IMR-90 (cell line): ENCODE results near the gene SLC22A25. TPM values are rescaled to one million over a fixed set of nuclear protein-coding genes. Genes with fewer than 3 reads are reported as not detected.

Experiments used
- ATAC-seq: fragments of 200-7000 bp; cut with Tn5 transposase; 2 replicates; pipeline ENCODE4 v1.9.1; 2020; ENCODE audit warnings: low read depth, mild to moderate bottlenecking, moderate library complexity
- BruUV-seq: library from RNA; stranded (reverse); fragments of 400-500 nt; replicated peaks from 2 replicates; lab custom pipeline; 2021; lab: Mats Ljungman, UMichigan
- CTCF ChIA-PET: fragments of 300-600 bp; formaldehyde crosslinking; extraction: SDS; loops from one replicate; lab custom pipeline; 2021; ENCODE audit warnings: antibody characterized with exemption; lab: Yijun Ruan, JAX
- POLR2A ChIA-PET: fragments of 300-600 bp; sonication (Branson Sonifier 250); formaldehyde crosslinking; loops from one replicate; lab custom pipeline; 2022; ENCODE audit warnings: antibody characterized with exemption; ENCODE audit not compliant: unreplicated experiment; lab: Charles Lee
- DNase-seq: peaks from one replicate; pipeline ENCODE4 v3.0.0; 2013
- H2AFZ ChIP-seq: replicated peaks from 2 replicates; pipeline ENCODE3; 2013; ENCODE audit warnings: low read length, mild to moderate bottlenecking; ENCODE audit not compliant: poor library complexity
- H2AK5ac ChIP-seq: 2 replicates; pipeline ENCODE4 v1.6.1; 2013; ENCODE audit warnings: low read depth, low read length, inconsistent platforms
- H2AK9ac ChIP-seq: replicated peaks from 2 replicates; pipeline ENCODE3; 2013; ENCODE audit warnings: mild to moderate bottlenecking, low read depth, low read length, moderate library complexity; ENCODE audit not compliant: poor library complexity
- H2BK120ac ChIP-seq: 2 replicates; pipeline ENCODE4 v1.6.1; 2013; ENCODE audit warnings: low read depth, low read length, inconsistent platforms
- H2BK15ac ChIP-seq: 3 replicates; pipeline ENCODE4 v1.6.1; 2013; ENCODE audit warnings: low read depth, low read length, inconsistent platforms
- H2BK20ac ChIP-seq: 2 replicates; pipeline ENCODE4 v1.6.1; 2013; ENCODE audit warnings: low read depth, mild to moderate bottlenecking, inconsistent platforms, low read length, moderate library complexity
- H2BK5ac ChIP-seq: 2 replicates; pipeline ENCODE4 v1.6.1; 2013; ENCODE audit warnings: mild to moderate bottlenecking, low read depth, low read length, inconsistent platforms; ENCODE audit not compliant: poor library complexity, severe bottlenecking
- H3K14ac ChIP-seq: replicated peaks from 2 replicates; pipeline ENCODE4 v1.6.1; 2013; ENCODE audit warnings: low read depth, low read length, inconsistent platforms
- H3K18ac ChIP-seq: 2 replicates; pipeline ENCODE4 v1.6.1; 2013; ENCODE audit warnings: low read depth, low read length, control low read depth
- H3K23ac ChIP-seq: 2 replicates; pipeline ENCODE4 v1.6.1; 2013; ENCODE audit warnings: low read depth, low read length, inconsistent platforms
- H3K27ac ChIP-seq: 2 replicates; pipeline ENCODE4 v1.5.1; 2013; ENCODE audit warnings: mild to moderate bottlenecking, control low read depth, low read length; ENCODE audit not compliant: insufficient read depth
- H3K27me3 ChIP-seq: 2 replicates; pipeline ENCODE4 v1.6.1; 2013; ENCODE audit warnings: low read length; ENCODE audit not compliant: control insufficient read depth, insufficient read depth
- H3K36me3 ChIP-seq: 2 replicates; pipeline ENCODE4 v1.6.1; 2013; ENCODE audit warnings: low read length, mixed read lengths; ENCODE audit not compliant: control insufficient read depth, insufficient read depth
- H3K4ac ChIP-seq: 2 replicates; pipeline ENCODE4 v1.6.1; 2013; ENCODE audit warnings: low read depth, low read length, inconsistent platforms
- H3K4me1 ChIP-seq: 2 replicates; pipeline ENCODE4 v1.6.1; 2013; ENCODE audit warnings: low read length, mixed read lengths; ENCODE audit not compliant: control insufficient read depth, insufficient read depth
- H3K4me2 ChIP-seq: 2 replicates; pipeline ENCODE4 v1.6.1; 2013; ENCODE audit warnings: low read depth, mild to moderate bottlenecking, control low read depth, low read length, moderate library complexity
- H3K4me3 ChIP-seq: 2 replicates; pipeline ENCODE4 v1.5.1; 2013; ENCODE audit warnings: low read depth, mild to moderate bottlenecking, control low read depth, low read length, moderate library complexity; ENCODE audit not compliant: insufficient read depth
- H3K56ac ChIP-seq: 2 replicates; pipeline ENCODE4 v1.6.1; 2013; ENCODE audit warnings: low read length, inconsistent platforms; ENCODE audit not compliant: insufficient read depth; ENCODE audit errors: extremely low read depth
- H3K79me1 ChIP-seq, 2 experiments: 2 replicates each; pipeline ENCODE4 v1.6.1; 2013; ENCODE audit warnings: low read length in 2 of 2, inconsistent platforms in 1 of 2, low read depth in 1 of 2
- H3K9ac ChIP-seq: 2 replicates; pipeline ENCODE4 v1.6.1; 2013; ENCODE audit warnings: low read depth, low read length, control low read depth
- H3K9me1 ChIP-seq: 2 replicates; pipeline ENCODE4 v1.6.1; 2013; ENCODE audit warnings: low read length, inconsistent platforms; ENCODE audit not compliant: insufficient read depth
- H3K9me3 ChIP-seq: 2 replicates; pipeline ENCODE4 v1.6.1; 2013; ENCODE audit warnings: low read length; ENCODE audit not compliant: control insufficient read depth, insufficient read depth
- H4K20me1 ChIP-seq: 2 replicates; pipeline ENCODE4 v1.6.1; 2013; ENCODE audit warnings: low read length, inconsistent platforms; ENCODE audit not compliant: insufficient read depth
- H4K5ac ChIP-seq: 2 replicates; pipeline ENCODE4 v1.6.1; 2013; ENCODE audit warnings: mild to moderate bottlenecking, low read depth, low read length, control low read depth
- H4K8ac ChIP-seq, 2 experiments: 2 replicates each; pipeline ENCODE4 v1.6.1; 2013; ENCODE audit warnings: low read depth in 2 of 2, low read length in 2 of 2, control low read depth in 1 of 2, inconsistent platforms in 1 of 2
- H4K91ac ChIP-seq: 2 replicates; pipeline ENCODE4 v1.6.1; 2013; ENCODE audit warnings: low read depth, low read length, inconsistent platforms; ENCODE audit not compliant: insufficient read depth
- BHLHE40 ChIP-seq: fragments of 150-350 bp; IDR thresholded peaks from 2 replicates; pipeline ENCODE4 v1.6.1; 2016; ENCODE audit warnings: mild to moderate bottlenecking, low read depth, low read length
- CEBPB ChIP-seq: IDR thresholded peaks from 2 replicates; pipeline ENCODE4 v1.6.1; 2012; ENCODE audit warnings: low read depth, low read length, improper control_type of control experiment
- CHD1 ChIP-seq: IDR thresholded peaks from 2 replicates; pipeline ENCODE4 v1.6.1; 2012; ENCODE audit warnings: low read depth, low read length, improper control_type of control experiment
- FOS ChIP-seq: fragments of 150-350 bp; IDR thresholded peaks from 2 replicates; pipeline ENCODE4 v1.6.1; 2016; ENCODE audit warnings: low read depth, low read length
- MAFK ChIP-seq: IDR thresholded peaks from 2 replicates; pipeline ENCODE4 v1.6.1; 2012; ENCODE audit warnings: low read depth, low read length, improper control_type of control experiment
- MAZ ChIP-seq: IDR thresholded peaks from 2 replicates; pipeline ENCODE4 v1.6.1; 2012; ENCODE audit warnings: low read depth, mild to moderate bottlenecking, low read length, improper control_type of control experiment, moderate library complexity, borderline replicate concordance
- NFE2L2 ChIP-seq: fragments of 150-350 bp; IDR thresholded peaks from 2 replicates; pipeline ENCODE4 v1.6.1; 2016; ENCODE audit warnings: low read depth, mild to moderate bottlenecking, low read length
- POLR2A ChIP-seq: IDR thresholded peaks from 2 replicates; pipeline ENCODE4 v1.6.1; 2012; ENCODE audit warnings: mild to moderate bottlenecking, low read depth, low read length
- WGBS, 2 experiments: methylation state at CpG; one replicate each; pipeline versions ENCODE4 v1.1.5 to v1.1.7; 2013; ENCODE audit warnings: missing lambda C conversion rate in 2 of 2; ENCODE audit not compliant: insufficient read length in 1 of 2; ENCODE audit errors: extremely low coverage in 2 of 2; 5-methylcytosine and 5-hydroxymethylcytosine counted together
- dilution Hi-C: fragments of 300-500 bp; cut with HindIII; formaldehyde crosslinking; loops from one replicate; pipeline ENCODE4 v1.14.3; 2018; ENCODE audit warnings: low sequenced_read_pairs; ENCODE audit not compliant: unreplicated experiment
- in situ Hi-C: fragments of 300-500 bp; cut with MboI; formaldehyde crosslinking; loops from 3 replicates; pipeline ENCODE4 v1.14.3; 2019; ENCODE audit warnings: low sequenced_read_pairs, inconsistent platforms, mixed read lengths
- intact Hi-C: fragments of 100-400 bp; cut with micrococcal nuclease; formaldehyde crosslinking; loops from 2 replicates; pipeline ENCODE4 v1.10.0; 2022
- polyA plus RNA-seq, 3 experiments: library from polyadenylated mRNA; depleted of rRNA; stranded (reverse); fragments of >200 nt; gene quantifications; 2 replicates each; pipeline ENCODE4 v1.2.3, GENCODE V29; 2012; ENCODE audit warnings: low replicate concordance in 1 of 3
- total RNA-seq: library from RNA; depleted of rRNA; stranded (reverse); fragments of >200 nt; gene quantifications from 2 replicates; pipeline ENCODE4 v1.2.3, GENCODE V29; 2012
- TF ChIP-seq, protein P1 (sequence below): conservative IDR thresholded peaks from 2 replicates; pipeline ENCODE4 v1.5.1; 2012; ENCODE audit warnings: mild to moderate bottlenecking, low read depth, low read length, improper control_type of control experiment
- TF ChIP-seq, protein P2 (sequence below): fragments of 150-350 bp; IDR thresholded peaks from 2 replicates; pipeline ENCODE4 v1.6.1; 2016; ENCODE audit warnings: low read depth, mild to moderate bottlenecking, low read length, moderate library complexity, borderline replicate concordance

The SLC22A25 gene
- total and polyA plus RNA-seq, 2 of the 4 experiments (the other 2 are of a cell fraction): not detected

DNA sequence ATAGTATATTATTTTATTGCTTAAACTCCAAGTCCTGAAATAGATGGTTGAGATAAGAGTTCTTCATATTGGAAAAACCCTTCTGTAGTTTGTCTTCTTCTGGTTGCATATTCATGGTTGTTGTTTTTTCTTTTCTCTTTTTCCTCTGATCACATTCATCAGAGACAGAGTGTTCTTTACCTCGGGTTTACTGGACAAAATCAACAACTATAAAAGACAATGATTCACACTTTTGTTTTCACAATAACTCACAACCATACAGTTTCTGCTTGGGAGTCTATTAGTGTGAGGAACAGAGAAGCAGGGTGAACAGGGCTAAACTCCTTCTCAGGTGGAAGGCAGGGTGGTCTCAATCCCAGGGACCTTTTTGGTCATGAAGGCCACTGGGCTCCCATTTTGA lies 2.6 kb upstream of the SLC22A25 start:
- no peak overlapping the region for H3K4me2 ChIP-seq
- no peak overlapping the region for H3K23ac ChIP-seq
- no peak overlapping the region for H4K91ac ChIP-seq
- no peak overlapping the region for H3K18ac ChIP-seq
- CTCF ChIA-PET: no interaction called here
- no peak for TF ChIP-seq FOS
- TF ChIP-seq NFE2L2: no peak
- TF ChIP-seq CEBPB: no peak
- TF ChIP-seq, protein P1, sequence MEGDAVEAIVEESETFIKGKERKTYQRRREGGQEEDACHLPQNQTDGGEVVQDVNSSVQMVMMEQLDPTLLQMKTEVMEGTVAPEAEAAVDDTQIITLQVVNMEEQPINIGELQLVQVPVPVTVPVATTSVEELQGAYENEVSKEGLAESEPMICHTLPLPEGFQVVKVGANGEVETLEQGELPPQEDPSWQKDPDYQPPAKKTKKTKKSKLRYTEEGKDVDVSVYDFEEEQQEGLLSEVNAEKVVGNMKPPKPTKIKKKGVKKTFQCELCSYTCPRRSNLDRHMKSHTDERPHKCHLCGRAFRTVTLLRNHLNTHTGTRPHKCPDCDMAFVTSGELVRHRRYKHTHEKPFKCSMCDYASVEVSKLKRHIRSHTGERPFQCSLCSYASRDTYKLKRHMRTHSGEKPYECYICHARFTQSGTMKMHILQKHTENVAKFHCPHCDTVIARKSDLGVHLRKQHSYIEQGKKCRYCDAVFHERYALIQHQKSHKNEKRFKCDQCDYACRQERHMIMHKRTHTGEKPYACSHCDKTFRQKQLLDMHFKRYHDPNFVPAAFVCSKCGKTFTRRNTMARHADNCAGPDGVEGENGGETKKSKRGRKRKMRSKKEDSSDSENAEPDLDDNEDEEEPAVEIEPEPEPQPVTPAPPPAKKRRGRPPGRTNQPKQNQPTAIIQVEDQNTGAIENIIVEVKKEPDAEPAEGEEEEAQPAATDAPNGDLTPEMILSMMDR: no peak
- no peak for TF ChIP-seq MAZ
- TF ChIP-seq BHLHE40: no peak
- no peak for TF ChIP-seq POLR2A
- TF ChIP-seq, protein P2, sequence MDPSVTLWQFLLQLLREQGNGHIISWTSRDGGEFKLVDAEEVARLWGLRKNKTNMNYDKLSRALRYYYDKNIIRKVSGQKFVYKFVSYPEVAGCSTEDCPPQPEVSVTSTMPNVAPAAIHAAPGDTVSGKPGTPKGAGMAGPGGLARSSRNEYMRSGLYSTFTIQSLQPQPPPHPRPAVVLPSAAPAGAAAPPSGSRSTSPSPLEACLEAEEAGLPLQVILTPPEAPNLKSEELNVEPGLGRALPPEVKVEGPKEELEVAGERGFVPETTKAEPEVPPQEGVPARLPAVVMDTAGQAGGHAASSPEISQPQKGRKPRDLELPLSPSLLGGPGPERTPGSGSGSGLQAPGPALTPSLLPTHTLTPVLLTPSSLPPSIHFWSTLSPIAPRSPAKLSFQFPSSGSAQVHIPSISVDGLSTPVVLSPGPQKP: no peak
- no peak for TF ChIP-seq MAFK
- TF ChIP-seq CHD1: no peak
- no peaks in the 10 kb centered on the region for H3K9me3 ChIP-seq
- H3K36me3 ChIP-seq: no peaks in the 10 kb centered on the region
- no peaks in the 10 kb centered on the region; the same call in 1 of the 2 replicates for H3K27me3 ChIP-seq
- DNase-seq: no peak
- no peak overlapping the region for H3K27ac ChIP-seq
- no CpG with 5 or more reads among the region's 1 CpG for WGBS, 2 experiments
- no peak overlapping the region for H3K56ac ChIP-seq
- dilution Hi-C loops (no loop called here), in situ Hi-C loops (no loop called here), intact Hi-C loops (no loop called here)
- H4K20me1 ChIP-seq: no peaks in the 10 kb centered on the region
- no peaks in the 10 kb centered on the region for H3K9me1 ChIP-seq
- no peak overlapping the region for H2BK120ac ChIP-seq
- H3K4me1 ChIP-seq: no peaks in the 10 kb centered on the region
- no peak overlapping the region for H2BK20ac ChIP-seq
- H4K8ac ChIP-seq: no peak overlapping the region
- no peak overlapping the region for H3K14ac ChIP-seq
- no peak overlapping the region for H3K4me3 ChIP-seq
- H2AK9ac ChIP-seq: no peak overlapping the region
- H3K4ac ChIP-seq: no peak overlapping the region
- POLR2A ChIA-PET: no interaction called here
- ATAC-seq: no peak
- H4K5ac ChIP-seq: no peak overlapping the region
- no peak overlapping the region for H2AFZ ChIP-seq
- no peak overlapping the region for H3K9ac ChIP-seq
- no peaks in the 10 kb centered on the region for H3K79me1 ChIP-seq
- no peak overlapping the region for H2AK5ac ChIP-seq
- H2BK5ac ChIP-seq: no peak overlapping the region
- no TSS peak for BruUV-seq
- H2BK15ac ChIP-seq: no peak overlapping the region
